GM19468 (cell line): ENCODE measurements around the gene ACACA.
"Not testable (repeated sequence)": the region's sequence is repeated elsewhere in the genome, so short reads cannot be mapped to it uniquely, and the experiment has no call there.

Experiments used
- ATAC-seq: cut with Tn5 transposase; IDR thresholded peaks from one replicate; pipeline ENCODE4 v1.9.1; 2021; ENCODE audit warnings: mild to moderate bottlenecking, moderate library complexity, moderate number of reproducible peaks; ENCODE audit not compliant: unreplicated experiment; ENCODE audit errors: extremely low read depth

The ACACA gene

GRCh38 chr17:37356796-37357569, 49.7 kb downstream of the ACACA start:
- not testable (repeated sequence) for ATAC-seq

GRCh38 chr17:37346863-37347402, 59.7 kb downstream of the ACACA start:
- ATAC-seq: not testable (repeated sequence)

DNA sequence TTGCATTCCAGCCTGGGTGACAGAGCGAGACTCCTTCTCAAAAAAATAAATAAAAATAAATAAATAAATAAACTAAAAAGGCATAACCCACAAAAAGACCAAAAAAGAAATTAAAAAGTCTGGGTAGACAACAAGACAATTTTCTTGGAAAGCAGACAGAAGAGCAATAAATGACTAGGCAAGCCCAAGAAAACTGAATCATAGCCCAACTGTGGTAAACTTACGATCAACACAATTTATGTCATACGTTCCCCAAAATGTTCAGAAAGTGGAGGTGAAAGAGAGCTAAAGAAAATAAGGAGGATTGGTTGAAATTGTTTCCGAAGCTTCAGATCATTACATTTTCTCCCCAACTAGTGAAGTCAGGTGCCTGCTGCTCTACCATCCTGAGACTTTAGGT, 62.1 kb downstream of the ACACA start:
- no peak for ATAC-seq

GRCh38 chr17:37342589-37342988, 64.0 kb downstream of the ACACA start:
- no peak for ATAC-seq

DNA sequence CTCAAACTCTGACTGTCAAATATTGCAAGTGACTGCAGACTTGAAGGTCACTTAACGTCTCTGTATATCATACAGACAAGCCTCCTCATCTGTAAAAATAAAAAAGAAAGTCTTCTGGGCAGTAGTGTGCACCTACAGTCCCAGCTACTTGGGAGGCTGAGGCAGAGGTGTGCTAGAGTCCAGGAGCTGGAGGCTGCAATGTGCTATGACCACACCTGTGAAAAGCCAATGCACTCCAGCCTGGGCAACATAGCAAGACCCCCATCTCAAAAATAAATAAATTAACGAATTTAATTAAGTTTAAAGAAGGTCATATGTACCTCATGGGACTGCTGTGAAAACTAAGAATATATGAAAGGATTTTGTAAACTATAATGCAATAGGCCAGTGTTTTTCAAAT, 65.8 kb downstream of the ACACA start:
- ATAC-seq: no peak

GRCh38 chr17:37339321-37339720, 67.3 kb downstream of the ACACA start:
- no peak for ATAC-seq

DNA sequence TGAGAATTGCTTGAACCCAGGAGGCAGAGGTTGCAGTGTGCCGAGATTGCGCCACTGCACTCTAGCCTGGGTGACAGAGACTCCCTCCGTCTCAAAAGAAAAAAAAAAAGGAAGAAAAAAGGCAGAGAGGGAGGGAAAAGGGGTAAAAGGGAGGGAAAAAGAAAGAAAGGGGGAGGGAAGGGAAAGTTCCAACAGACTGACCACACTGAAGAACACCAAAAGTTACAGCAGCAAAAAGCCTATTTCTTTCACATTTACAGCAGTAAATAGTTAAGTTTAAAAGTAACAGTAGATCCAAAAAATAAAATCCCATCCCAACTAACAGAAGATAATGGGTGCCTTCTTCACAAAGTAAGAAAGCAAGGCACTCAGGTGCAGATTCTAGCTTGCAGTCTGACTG, 67.8 kb downstream of the ACACA start:
- no peak for ATAC-seq

GRCh38 chr17:37327341-37328090, 79.1 kb downstream of the ACACA start:
- ATAC-seq: no peak

GRCh38 chr17:37322826-37323561, 83.6 kb downstream of the ACACA start:
- no peak for ATAC-seq

DNA sequence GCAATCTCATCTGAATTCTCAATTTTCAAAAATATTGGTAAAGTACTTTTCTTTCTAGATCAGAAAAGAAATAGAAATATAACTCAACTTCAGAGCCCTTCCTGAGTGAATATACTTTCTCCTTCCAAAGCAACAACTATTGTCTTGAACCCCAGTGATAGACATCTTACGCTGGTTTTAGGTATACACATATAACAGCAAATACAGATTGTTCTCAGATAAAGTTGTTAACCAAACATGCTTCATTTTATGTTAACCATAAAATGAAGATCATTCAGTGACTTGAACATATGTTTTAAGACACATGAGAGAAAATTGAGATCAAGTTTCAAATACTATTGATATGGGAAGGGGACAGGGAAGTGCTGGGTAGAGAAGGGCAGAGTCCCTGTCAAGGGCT, 84.5 kb downstream of the ACACA start:
- ATAC-seq: no peak

- ATAC-seq: no peak
Observed at GRCh38 chr17:37318931-37319594, 87.6 kb downstream of the ACACA start.

DNA sequence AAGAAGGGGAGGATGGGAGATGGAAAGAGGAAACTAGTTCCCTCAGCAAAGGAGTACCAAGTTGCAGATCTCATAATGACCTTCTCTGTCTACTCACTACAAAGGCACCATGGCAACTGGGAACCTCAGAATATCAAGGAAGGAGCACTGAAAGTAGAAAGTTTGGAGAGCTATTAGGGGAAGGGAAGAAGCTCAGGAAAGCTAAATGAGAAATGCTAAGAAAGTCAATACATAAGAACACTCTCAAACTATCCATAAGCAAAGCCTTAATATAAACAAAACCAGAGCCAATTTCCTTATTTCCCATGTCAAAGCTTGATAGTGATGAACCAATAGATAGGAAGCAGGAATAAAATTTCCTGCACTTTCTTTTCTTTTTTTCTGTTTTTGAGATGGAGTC, 88.8 kb downstream of the ACACA start:
- ATAC-seq: no peak

DNA sequence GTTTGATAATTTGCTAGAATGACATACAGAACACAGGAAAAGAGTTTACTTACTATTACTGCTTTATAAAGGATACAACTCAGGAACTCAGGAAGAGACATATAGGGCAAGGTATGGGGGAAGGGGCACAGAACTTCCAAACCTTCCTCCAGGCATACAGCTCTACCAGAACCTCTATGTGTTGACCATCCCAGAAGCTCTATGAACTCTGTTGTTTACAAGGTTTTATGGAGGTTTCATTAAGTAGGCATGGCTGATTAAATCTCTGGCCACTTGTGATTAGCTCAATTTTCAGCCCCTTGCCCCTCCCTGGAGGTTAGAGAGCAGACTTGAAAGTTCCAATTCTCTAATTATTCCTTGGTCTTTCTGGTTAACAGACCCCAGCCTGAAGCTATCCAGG, 91.0 kb downstream of the ACACA start:
- ATAC-seq: no peak

- no peak for ATAC-seq
Observed at GRCh38 chr17:37312137-37312923, 94.3 kb downstream of the ACACA start.

GRCh38 chr17:37310940-37311339, 95.7 kb downstream of the ACACA start:
- ATAC-seq: no peak

DNA sequence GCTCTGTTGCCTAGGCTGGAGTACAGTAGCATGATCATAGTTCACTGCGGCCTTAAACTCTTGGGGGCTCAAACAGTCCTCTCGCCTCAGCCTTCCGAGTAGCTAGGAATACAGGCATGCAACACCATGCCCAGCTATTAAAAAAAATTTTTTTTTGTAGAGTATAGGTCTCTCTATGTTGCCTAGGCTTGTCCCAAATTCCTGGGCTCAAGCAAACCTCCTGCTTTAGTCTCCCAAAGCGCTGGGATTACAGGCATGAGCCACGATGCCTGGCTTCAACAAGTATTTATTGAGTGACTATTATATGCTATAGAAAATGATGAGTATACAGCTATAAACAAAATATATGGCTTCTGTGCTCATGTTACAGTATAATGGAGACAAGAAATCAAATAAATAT, 97.6 kb downstream of the ACACA start:
- ATAC-seq: no peak

DNA sequence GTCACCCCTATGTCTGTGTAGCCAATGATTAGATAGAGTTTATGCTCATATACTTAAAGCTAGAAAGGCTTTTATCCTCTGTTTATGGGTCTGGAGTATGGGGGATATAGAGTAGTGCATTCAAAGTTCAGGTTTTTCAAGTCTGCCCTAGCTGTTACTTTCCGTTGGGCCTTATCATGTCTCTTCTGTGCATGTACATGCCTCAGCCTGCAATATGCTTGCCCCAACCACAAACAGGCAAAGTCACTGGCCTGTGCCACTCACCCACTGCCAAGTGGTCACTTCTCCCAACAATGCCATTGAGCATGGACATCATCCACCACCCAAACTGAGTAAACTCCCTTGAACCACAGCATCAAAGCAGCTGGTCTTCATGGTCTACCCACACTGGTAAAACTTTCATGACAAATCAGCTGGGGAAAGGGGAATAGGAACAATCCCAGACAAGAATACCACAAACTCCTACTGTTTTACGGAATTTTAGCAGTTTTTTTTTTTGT, 101.2 kb downstream of the ACACA start:
- no peak for ATAC-seq

GRCh38 chr17:37301288-37301687, 105.3 kb downstream of the ACACA start:
- ATAC-seq: no peak

DNA sequence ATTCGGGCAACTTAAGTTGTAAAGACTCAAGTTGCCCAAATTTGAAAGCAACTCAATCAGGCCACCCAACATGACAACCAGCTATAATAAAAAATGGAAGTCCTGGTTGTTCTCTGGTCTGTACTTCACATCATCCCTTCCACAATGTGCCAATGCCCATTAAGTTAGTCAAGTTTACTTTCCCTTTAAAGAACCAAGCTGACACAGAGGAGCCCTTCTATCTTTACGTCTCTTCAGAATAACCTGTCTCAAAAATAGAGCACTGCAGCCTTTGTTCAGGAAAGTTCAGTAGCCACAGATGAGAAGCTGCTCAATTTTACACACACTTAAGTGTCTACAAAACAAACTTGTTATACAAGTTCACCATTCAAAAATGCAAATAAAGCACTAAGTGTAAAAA, 106.0 kb downstream of the ACACA start:
- ATAC-seq: no peak
